ENCODE data around the gene ANKRD26.

ANKRD26 gene

GRCh38 chr10:26997610-26998009 lies 102.7 kb downstream of the ANKRD26 start:
- DNase-seq, result no peak

DNA sequence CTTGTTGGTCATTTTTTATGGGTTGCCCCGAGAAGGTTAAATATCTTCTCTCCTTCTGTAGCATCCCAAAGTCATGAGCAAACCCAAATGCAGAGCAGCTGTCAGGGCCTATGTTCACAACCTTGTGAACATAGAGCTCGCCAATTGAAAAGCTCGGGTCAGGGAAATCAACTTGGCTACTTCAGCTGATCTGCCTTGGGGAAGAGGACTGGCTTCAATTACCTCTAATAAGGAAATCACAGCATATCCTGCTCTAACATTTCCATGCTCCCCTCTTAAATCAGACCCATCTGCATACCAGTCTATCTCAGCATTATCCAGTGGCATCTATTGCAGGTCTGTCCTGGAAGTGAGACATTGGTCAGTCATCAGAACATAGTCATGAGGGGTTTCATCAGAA lies 105.6 kb downstream of the ANKRD26 start:
- no peak for DNase-seq

GRCh38 chr10:26987851-26988250 lies 112.4 kb downstream of the ANKRD26 start:
- no peak for DNase-seq

GRCh38 chr10:26983156-26983555 lies 117.1 kb downstream of the ANKRD26 start:
- DNase-seq, result no peak

- no peak for DNase-seq
These were observed 118.2 kb downstream of the ANKRD26 start for GRCh38 chr10:26982058-26982457.

DNA sequence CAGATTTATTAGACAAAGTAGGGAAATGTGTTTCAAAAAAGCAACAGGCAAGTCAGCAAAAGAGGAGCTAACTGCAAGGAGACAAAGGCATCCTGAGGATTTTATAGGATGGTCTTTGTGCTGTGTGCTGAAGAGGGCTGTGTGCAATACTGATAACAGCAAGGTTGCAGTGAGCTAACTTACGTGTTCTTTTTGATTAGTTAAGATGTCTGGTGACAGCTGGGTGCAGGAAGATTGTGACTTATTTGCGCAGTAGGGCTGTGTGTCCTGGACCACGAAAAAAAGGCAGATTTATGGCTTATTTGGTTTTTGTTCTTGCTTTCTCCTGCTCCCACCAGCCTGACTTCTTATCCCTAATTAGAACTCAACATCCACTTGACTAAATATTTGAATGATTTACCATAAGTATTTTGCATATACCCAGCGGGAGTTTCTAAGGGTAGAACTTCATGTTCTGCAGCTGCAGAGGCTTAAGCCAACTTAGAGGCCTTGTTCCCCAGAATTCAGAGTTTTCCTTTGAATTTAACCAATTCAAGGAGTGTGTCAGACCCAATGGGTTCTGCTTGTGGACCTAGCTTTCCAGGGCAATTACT lies 119.0 kb downstream of the ANKRD26 start:
- DNase-seq, result no peak

DNA sequence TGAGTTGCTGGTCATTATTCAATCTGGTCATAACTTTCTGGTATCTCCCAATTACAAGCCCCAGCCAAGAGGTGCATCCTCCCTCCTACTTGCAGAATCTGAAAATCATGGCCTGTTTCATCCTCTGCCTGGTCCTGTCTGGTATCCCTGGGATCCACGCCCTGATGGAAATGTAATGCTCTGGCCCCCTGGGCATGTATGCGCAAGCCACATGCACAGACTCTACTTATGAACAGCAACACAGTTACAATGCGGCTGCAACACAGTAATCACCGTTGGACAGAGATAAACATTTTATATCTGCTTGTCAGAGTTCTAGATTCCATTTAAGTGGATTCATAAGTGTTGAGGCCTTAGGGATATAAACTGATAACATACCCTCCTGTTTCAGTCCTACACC lies 121.8 kb downstream of the ANKRD26 start:
- no peak for DNase-seq

DNA sequence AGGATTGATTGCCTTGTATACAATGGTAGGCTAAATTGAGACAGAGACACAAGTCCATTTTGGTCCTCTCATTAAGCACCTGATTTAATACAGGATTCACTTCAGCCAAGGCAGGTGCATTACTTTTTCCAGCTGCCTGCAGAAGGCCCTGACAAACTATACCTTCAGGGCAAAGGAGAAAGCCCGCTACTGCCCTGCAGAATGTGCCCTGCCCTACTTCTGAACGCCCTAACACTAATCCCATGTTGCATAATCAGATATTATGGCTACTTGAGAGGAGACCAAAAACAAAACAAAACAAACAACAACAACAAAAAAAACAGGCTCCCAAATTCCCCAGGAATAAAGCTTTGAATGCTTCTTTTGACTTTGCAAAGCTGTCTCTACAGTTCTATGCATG lies 122.7 kb downstream of the ANKRD26 start:
- no peak for DNase-seq

DNA sequence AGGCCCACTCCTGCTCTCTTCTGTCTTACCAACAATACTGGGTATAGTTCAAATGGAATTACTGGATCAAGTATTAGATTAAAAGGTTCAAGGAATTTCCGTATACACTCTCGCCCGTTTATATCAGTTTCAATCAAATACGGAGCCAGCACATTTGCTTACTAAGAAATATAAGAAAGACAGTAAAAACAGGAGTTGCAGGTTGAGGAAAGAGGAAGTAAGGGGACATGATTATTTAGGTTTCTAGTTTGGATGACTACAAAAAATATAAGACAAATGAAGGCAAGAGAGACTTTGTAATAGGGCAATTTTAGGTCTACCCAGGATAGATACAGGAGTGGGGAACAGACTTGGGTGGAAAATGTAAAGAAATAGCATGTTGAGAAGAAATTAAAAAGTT lies 129.6 kb downstream of the ANKRD26 start:
- no peak for DNase-seq

GRCh38 chr10:26969145-26969926 lies 131.0 kb downstream of the ANKRD26 start:
- DNase-seq, result no peak

DNA sequence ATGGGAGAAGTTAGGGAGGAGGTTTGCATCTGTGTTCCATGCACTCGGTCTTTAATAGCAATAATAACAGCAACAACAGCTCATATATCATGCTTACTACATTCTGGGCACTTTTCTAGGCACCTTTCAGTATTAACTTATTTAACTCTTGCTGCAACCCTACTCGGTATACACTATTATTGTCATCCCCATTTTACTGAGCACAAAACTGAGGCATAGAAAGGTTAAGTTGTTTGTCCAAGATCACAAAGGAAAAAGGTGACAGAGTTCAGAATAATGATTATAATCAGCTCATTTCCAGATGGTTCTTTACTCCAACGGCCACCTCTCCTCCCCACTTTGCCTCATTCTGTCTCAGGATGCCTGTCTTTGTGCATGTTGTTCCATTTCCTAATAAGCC lies 137.5 kb downstream of the ANKRD26 start:
- DNase-seq, result no peak

- no peak for DNase-seq
These were observed 140.0 kb downstream of the ANKRD26 start for GRCh38 chr10:26960308-26960707.

- no peak for DNase-seq
These were observed 140.5 kb downstream of the ANKRD26 start for GRCh38 chr10:26959841-26960240.
